Measurements from ENCODE around the gene TMEM42.

- TF ChIP-seq POLR2AphosphoS5 (IDR thresholded peaks at IDR 0.05) (no peak), CTCF (IDR thresholded peaks at IDR 0.05) (no peak), EP300 (IDR thresholded peaks at IDR 0.05) (no peak)
Observed at GRCh38 chr3:44886561-44886960, 24.8 kb downstream of the TMEM42 start.

Measured in esophagus muscularis mucosa (tissue), 4 donors.